MM.1S (cell line): ENCODE measurements around the gene PGBD5.

Experiments used
- DNase-seq: peaks from one replicate; pipeline ENCODE4 v3.0.0-alpha.2; 2015
- H2AFZ ChIP-seq: fragments of 300-600 bp; sonication (generic); 2 replicates; pipeline ENCODE4 v1.6.0; 2016; ENCODE audit warnings: antibody characterized with exemption, low read length
- H3F3A ChIP-seq: fragments of 300-600 bp; sonication (generic); 2 replicates; pipeline ENCODE4 v1.6.1; 2016; ENCODE audit warnings: mild to moderate bottlenecking, antibody characterized with exemption, low read length, moderate library complexity, mixed read lengths; ENCODE audit not compliant: insufficient read depth
- H3K27ac ChIP-seq: fragments of 300-600 bp; sonication (generic); 2 replicates; pipeline ENCODE4 v1.5.1; 2016; ENCODE audit warnings: mild to moderate bottlenecking, low read length
- H3K27me3 ChIP-seq: fragments of 300-600 bp; sonication (generic); replicated peaks from 2 replicates; pipeline ENCODE4 v1.6.0; 2016; ENCODE audit warnings: low read length; ENCODE audit not compliant: insufficient read depth
- H3K36me3 ChIP-seq: fragments of 300-600 bp; sonication (generic); replicated peaks from 2 replicates; pipeline ENCODE4 v1.6.1; 2016; ENCODE audit warnings: mild to moderate bottlenecking, low read length, mixed read lengths; ENCODE audit not compliant: insufficient read depth
- H3K4me1 ChIP-seq: fragments of 300-600 bp; sonication (generic); 2 replicates; pipeline ENCODE4 v1.6.1; 2016; ENCODE audit warnings: low read length, mixed read lengths
- H3K4me2 ChIP-seq: fragments of 300-600 bp; sonication (generic); 2 replicates; pipeline ENCODE4 v1.6.0; 2016; ENCODE audit warnings: low read depth, low read length
- H3K4me3 ChIP-seq: fragments of 300-600 bp; sonication (generic); 2 replicates; pipeline ENCODE4 v1.5.1; 2016; ENCODE audit warnings: low read length, mixed read lengths
- H3K79me2 ChIP-seq: fragments of 300-600 bp; sonication (generic); 2 replicates; pipeline ENCODE4 v1.6.1; 2016; ENCODE audit warnings: mixed run types, low read length, mixed read lengths
- H3K9ac ChIP-seq: fragments of 300-600 bp; sonication (generic); 2 replicates; pipeline ENCODE4 v1.6.1; 2016; ENCODE audit warnings: low read length, mixed read lengths
- H3K9me2 ChIP-seq: fragments of 300-600 bp; sonication (generic); replicated peaks from 2 replicates; pipeline ENCODE4 v1.6.1; 2016; ENCODE audit warnings: mild to moderate bottlenecking, low read length, mixed read lengths; ENCODE audit not compliant: insufficient read depth
- H3K9me3 ChIP-seq: fragments of 300-600 bp; sonication (generic); replicated peaks from 2 replicates; pipeline ENCODE4 v1.6.1; 2016; ENCODE audit warnings: mild to moderate bottlenecking, low read length, mixed read lengths; ENCODE audit not compliant: insufficient read depth
- H4K20me1 ChIP-seq: fragments of 300-600 bp; sonication (generic); 2 replicates; pipeline ENCODE4 v1.6.1; 2016; ENCODE audit warnings: mild to moderate bottlenecking, low read length, moderate library complexity, mixed read lengths; ENCODE audit not compliant: insufficient read depth
- CTCF ChIP-seq: fragments of 300-600 bp; sonication (generic); IDR thresholded peaks from 2 replicates; pipeline ENCODE4 v1.5.1; 2016; ENCODE audit warnings: antibody characterized with exemption, low read length, mixed read lengths
- EZH2 ChIP-seq: fragments of 300-600 bp; sonication (generic); optimal IDR thresholded peaks from 2 replicates; pipeline ENCODE3; 2017; ENCODE audit warnings: low read depth, mild to moderate bottlenecking, antibody characterized with exemption, low read length, mixed read lengths
- EZH2phosphoT487 ChIP-seq: fragments of 300-600 bp; sonication (generic); IDR thresholded peaks from 2 replicates; pipeline ENCODE4 v1.6.1; 2018; ENCODE audit warnings: antibody characterized with exemption, low read length

Gene PGBD5

GRCh38 chr1:230394134-230394533, 32.0 kb downstream of the PGBD5 start:
- Histone ChIP-seq H4K20me1 (no peaks in the 10 kb centered on the region), H3K4me2 (no peak overlapping the region), H2AFZ (no peak overlapping the region), H3K4me3 (no peak overlapping the region), H3K4me1 (no peaks in the 10 kb centered on the region), H3K9me3 (no peaks in the 10 kb centered on the region), H3K27me3 (no peaks in the 10 kb centered on the region), H3K9ac (no peak overlapping the region), H3K36me3 (no peaks in the 10 kb centered on the region), H3K9me2 (no peaks in the 10 kb centered on the region), H3K27ac (no peak overlapping the region), H3K79me2 (no peaks in the 10 kb centered on the region), H3F3A (no peaks in the 10 kb centered on the region)
- DNase-seq = no peak
- no peak for TF ChIP-seq EZH2phosphoT487
- TF ChIP-seq EZH2 = no peak
- TF ChIP-seq CTCF = no peak

DNA sequence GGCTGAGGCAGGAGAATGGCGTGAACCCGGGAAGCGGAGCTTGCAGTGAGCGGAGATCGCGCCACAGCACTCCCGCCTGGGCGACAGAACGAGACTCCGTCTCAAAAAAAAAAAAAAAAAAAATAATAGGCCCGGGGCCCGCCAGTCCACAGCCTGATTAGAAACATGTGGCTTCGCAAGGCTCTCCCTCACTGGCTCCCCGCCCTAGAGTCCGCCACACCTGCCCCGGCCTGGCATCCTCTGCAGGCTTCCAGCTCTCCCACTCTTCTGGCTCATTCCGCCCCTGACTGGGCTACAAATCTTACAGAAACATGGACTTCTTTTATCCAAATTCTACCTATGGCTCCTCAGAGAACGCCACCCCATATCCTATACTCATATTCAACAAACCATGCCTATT, 32.4 kb downstream of the PGBD5 start:
- Histone ChIP-seq H3K4me2 (no peak overlapping the region), H3K9me2 (no peaks in the 10 kb centered on the region), H3K27me3 (no peaks in the 10 kb centered on the region), H3K4me1 (no peaks in the 10 kb centered on the region), H3K9ac (no peak overlapping the region), H3K79me2 (no peaks in the 10 kb centered on the region), H3K36me3 (no peaks in the 10 kb centered on the region), H3F3A (no peaks in the 10 kb centered on the region), H3K27ac (no peak overlapping the region), H2AFZ (no peak overlapping the region), H3K4me3 (no peak overlapping the region), H3K9me3 (no peaks in the 10 kb centered on the region), H4K20me1 (no peaks in the 10 kb centered on the region)
- no peak for DNase-seq
- no peak for TF ChIP-seq CTCF
- no peak for TF ChIP-seq EZH2phosphoT487
- no peak for TF ChIP-seq EZH2

GRCh38 chr1:230392920-230393521, 33.1 kb downstream of the PGBD5 start:
- Histone ChIP-seq H4K20me1 (no peaks in the 10 kb centered on the region), H2AFZ (no peak overlapping the region), H3K4me1 (no peaks in the 10 kb centered on the region), H3K79me2 (no peaks in the 10 kb centered on the region), H3K9ac (no peak overlapping the region), H3K27ac (no peak overlapping the region), H3F3A (no peaks in the 10 kb centered on the region), H3K4me3 (no peak overlapping the region), H3K9me2 (no peaks in the 10 kb centered on the region), H3K4me2 (no peak overlapping the region), H3K27me3 (no peaks in the 10 kb centered on the region), H3K36me3 (no peaks in the 10 kb centered on the region), H3K9me3 (no peaks in the 10 kb centered on the region)
- DNase-seq = no peak
- TF ChIP-seq EZH2phosphoT487 (no peak), CTCF (no peak), EZH2 (no peak)
